GM18867 (cell line): ENCODE data around the gene FOXK2.

Source experiments
- ATAC-seq: cut with Tn5 transposase; IDR thresholded peaks from one replicate; pipeline ENCODE4 v1.9.1; 2021; ENCODE audit warnings: mild to moderate bottlenecking, moderate library complexity; ENCODE audit not compliant: unreplicated experiment

The FOXK2 gene

DNA sequence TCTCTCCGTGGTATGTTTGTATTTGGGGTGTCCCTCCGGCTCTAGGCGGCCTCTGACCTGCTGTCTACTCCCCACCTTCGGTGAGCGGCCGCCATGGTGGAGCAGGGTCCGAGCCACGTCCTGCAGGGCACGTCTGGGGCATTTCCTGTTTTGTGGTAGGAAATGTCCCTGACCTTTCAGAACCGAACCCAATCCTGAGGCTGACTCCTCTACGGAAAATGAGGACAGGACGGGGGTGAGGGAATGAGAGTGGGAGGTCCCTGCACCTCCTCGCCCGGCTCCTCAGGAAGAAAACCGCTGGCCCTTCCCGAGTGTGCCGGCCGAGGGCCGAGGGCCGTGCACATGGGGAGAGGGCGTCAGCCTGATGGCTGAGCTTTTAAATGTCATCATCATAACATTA, 83.0 kb downstream of the FOXK2 start:
- ATAC-seq: no peak

DNA sequence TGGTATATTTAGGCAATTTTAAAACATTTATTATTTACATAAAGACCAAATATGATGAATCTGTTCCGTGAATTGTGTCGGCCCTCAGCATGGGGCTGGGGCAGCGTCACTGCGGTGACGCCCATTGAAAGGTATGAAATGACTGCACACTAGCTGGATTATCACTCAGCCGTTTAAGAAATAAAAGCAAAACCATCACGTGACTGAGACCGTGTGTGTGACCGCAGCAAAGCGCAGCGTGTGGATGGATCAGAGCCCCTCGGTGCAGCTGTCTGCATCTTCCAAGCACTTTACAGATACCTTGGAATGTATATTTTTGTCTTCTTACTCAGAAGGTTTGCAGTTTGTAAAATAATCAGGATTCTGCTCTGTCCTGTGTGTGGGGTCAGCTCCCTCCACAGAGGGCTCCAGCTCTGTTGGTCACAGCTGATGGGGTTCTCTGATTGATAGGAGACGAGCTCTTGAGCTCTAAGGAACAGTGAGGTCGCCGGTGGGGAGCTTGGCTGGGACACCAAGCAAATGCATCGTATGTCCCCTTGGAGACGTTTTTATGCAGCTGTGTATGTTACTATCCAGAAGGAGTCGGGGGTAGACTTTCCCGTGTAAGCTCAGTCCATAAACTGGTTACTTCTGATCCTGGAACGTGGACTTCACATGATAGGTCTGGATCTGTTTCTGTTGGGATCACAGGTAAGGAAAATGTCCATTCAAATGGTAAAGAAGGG, 83.6 kb downstream of the FOXK2 start:
- no peak for ATAC-seq

DNA sequence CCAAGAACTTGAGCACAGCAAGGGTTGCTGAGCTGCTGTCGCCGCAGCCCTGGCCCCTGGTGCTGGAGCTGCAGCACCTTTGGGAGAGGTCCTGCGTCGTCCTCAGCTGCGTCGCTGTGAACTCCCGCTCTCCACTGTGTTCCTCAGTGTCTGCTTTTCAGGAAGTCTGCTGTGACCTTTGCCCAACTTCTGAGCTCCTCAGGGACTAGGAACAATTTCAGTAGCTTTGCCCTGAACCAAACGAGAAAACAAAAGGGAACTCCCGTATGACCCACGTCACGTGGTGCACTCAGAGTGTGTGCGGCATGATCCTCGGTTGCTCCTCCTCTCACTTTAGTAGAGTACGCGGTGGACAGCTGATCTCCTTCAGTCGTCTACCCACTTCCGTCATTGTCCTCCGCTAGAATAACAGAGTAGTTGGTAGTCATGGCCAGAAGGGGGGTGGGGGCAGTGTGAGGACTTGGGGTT, 84.5 kb downstream of the FOXK2 start:
- no peak for ATAC-seq

DNA sequence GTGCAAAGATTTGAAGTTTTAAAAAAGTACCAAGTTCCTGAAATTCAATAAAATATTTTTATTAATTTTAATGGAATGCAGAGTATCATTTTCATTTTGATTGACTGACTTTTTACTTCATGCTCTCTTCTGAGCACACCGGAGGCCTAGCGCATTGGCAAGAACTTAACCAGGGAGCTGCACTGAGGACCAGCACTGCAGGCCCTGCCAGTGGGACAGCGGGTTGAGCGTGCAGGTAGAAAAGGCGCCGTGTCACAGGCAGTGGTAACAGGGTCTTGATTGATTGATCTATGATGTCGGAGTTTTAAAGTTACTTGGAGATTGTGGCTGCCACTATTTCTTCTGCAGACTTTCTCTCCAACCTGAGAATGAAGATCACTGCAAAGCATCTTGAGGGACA, 85.0 kb downstream of the FOXK2 start:
- ATAC-seq: no peak

DNA sequence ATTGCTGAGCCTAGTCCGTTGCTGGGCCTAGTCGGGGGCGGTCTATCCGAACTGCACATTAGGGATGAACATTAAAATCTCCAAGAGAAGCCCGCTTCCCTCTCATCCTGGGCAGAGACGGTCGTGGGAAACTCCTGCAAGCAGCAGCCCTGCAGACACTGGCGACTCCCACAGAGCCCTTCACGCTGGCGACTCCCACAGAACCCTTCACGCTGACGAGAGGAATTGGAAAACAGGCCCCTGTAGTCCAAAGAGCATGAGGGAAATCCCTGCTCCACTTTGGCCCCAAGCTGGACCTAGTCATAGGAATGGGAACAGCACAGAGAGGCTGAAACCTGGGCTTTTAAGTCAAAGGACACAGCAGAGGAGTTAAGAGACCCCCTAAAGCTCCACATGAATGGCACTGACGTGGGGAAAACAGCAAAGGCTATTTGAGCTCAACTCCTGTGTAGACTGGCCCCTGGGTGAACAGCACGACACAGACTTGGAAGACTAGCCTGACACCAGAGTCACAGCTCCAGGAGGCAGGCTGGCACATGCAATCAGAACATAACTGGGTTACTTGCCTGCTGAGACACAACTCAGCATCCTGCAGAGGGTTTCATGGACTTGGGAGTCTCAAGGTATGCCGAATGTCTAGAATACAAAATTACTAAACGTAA, 86.5 kb downstream of the FOXK2 start:
- ATAC-seq: no peak

DNA sequence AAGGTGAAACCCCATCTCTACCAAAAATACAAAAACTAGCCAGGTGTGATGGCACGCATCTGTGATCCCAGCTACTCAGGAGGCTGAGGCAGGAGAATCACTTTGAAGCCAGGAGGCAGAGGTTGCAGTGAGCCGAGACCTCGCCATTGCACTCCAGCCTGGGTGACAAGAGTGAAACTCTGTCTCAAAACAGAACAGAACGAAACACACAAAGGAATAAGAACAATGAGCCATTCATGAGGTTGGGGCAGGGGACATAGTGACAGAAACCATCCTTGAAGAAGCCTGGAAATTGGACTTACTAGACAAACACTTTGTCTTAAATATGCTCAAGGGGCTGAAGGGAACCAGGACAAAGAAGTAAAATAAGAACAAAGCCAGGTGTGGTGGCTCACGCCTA, 89.3 kb downstream of the FOXK2 start:
- ATAC-seq: no peak

DNA sequence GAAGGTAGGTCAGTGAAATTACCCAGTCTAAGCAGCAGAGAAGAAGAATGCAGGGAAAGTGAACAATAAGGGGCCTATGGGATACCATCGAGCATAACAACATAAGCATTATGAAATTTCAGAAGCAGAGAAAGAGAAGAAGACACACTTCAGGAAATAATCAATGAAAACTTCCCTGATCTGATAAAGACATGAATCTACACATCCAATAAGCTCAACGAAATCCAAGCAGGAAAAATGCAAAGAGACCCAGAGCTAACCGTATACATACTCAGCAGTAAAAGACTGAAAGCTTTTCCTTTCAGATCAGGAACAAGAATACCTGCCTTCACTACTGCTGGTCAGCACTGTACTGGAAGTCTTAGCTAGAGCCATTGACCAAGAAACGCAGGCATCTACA, 90.1 kb downstream of the FOXK2 start:
- no peak for ATAC-seq

DNA sequence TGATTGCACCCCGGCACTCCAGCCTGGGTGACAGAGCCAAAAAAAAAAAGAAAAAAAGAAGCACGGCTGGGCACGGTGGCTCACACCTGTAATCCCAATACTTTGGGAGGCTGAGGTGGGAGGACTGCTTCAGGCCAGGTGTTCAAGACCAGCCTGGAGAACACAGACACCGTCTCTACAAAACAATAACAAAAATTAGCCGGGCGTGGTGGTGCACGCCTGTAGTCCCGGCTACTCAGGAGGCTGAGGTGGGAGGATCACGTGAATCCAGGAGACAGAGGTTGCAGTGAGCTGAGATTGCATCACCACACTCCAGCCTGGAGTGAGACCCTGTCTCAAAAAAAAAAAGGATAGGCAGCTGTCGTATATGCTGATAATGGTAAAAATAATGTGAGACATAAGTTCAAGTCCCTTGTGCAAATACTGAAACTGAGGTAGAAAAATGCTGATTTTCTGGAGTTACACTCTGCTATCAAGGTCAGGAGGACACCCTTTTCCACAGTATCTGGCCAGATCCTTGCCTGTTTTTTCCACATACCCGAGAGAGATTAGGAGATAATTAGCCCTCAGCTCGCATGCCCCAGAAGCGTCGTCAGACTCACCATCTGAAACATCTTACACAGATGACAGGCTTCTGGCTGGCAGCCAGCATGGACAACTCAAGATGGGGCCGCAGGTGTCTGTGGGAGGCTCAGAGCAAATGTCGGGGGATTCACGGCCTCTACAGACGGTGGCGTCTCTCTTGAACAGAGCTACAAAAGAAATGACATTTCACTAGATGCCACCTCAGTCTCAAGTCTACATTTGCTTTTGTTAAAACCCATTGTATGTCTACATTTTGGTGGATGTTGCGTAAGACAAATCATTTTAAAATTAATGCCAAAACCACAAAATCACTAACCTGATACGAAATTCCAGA, 91.9 kb downstream of the FOXK2 start:
- no peak for ATAC-seq

DNA sequence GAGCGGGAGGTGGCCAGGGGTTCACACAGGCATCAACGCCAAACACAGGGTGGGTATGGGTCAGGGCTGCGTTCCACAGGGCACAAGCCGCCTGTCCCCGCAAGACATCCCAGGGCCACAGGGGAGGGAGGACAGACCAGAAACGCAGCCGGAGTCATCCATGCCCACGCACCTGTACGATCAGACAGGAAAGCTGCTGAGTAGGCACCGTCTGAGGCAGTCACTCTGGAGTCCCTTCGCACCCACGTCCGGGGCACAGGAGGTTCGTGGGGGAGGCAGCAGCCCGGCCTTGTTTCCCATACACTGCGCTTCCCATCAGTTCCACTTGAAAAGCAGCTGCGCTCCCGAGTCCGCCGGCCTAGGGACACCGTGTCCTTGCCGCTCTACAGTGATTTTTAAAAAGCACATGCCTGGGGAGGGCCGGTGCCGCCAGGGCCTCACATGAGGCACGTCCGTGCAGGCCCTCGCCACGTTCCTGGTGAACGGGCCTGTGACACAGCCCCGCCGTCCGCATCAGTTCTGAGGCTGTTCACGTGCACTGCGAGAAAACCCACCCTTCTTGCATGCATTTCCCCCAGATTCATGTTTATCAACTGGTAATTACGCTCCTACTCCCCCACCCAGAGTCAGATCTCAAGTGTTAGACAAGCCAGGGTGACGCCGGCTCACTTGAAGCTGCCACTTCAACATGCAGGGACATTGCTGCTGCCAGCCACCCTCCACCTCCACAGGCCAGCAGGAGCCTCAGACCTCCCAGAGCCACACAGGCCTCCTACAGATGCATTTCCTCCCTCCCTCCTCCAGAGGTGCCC, 94.0 kb downstream of the FOXK2 start:
- ATAC-seq: no peak

DNA sequence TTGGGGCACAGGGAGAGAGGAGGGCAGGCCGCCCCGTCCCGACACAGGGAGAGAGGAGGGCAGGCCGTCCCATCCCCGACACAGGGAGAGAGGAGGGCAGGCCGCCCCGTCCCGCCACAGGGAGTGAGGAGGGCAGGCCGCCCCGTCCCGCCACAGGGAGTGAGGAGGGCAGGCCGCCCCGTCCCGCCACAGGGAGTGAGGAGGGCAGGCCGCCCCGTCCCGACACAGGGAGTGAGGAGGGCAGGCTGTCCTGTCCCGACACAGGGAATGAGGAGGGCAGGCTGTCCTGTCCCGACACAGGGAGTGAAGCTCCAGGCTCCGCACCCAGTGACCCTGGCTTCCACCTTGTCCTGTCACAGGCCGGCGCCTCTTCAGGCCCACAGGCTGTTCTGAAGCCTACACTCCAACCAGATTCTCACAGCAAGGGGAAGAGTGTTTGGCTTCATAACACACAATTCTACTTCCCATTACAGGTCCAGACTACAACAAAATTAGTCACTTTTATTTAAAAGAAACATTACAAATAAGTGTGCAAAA, 94.6 kb downstream of the FOXK2 start:
- ATAC-seq: no peak

DNA sequence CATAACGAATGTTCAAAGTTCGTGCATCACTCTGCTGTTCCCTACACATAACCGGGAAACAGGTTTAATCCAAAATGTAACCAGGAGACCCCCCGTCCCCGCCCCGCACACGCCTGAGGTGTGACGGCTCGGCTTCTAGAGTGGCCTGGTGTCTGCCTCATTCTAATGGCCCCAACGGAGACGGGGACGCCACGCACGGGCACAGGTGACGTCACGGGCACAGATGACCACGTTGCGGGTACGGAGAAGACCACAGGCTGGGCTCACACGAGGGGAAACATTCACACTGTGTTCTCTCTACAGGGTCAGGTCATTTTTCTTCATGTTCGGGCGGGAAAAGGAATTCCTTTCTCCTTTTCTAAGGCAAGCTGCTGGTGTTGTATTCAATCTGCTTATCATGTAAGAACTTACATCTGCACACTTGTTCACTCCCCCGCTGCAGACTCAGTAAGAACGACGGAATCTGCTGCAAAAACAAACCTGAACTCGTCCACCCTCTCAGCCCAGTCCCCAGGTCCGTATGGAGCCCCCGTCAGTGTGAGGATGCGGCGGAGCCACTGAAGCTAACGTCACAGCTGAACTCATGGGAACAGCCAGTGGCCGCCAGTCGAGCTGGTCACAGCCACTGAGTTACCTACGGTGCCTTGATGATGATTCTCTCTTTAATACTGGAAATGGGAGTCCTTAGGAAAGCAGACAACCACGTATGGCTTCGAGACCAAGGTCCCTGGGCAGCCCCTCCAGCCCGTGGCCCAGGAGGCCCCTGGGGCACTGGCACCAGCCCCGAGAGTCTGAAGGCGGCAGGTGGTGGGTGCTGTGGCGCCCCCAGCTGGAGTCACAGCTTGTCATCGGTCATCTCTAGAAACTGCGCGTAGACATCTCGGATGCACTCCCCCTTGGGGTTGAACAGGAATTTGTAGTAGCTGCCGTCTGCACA, 95.8 kb downstream of the FOXK2 start:
- ATAC-seq: no peak

DNA sequence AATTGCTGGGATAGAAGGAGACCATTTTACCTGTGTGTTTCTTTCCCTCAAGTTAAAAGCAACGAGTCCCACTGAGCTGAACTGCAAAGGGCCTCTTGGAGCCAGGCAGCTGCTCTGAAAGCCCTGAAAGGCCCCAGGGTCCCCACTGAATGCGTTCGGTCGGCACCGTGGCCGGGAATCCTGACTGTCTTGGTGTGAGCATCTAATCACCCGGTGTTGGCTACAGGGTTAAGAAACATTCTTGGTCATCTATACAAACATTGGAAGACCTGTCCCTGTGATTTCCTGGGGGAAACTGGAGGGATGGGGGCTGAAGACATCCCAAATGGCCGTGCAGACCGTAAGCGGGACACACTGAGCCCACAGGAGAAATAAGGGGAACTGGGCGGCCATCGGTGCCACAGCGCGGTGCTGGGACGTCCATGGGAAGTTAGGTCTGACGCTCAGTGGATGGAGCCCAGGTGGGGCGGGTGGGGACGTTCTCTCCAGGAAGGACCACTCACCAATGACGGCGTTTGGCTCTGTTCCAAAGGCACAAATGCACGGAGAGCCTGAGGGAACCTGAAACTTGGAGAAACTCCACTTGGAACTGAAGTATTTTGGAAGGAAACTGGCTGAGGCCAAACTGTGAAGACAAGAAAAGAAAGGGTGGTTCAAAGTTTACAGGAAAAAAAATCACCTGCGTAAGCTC, 96.6 kb downstream of the FOXK2 start:
- no peak for ATAC-seq

DNA sequence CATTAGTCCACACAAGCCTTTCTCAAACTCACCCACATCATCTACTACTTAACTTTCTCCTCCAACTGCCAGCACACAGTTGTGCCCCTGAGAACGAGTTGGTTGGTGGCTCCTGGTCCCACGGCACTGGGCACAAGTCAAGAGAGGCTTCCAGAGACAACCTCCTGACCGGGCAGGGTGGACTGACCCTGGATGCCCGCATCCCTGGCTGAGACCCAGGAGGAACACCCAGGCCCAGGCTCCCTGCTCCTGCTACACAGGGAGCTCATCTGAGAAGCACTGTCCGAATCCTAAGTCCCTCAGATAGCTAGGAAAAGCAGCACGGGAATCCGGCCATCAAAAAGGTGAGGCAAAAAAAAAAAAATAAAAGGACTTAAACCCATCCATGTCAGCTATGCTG, 99.7 kb downstream of the FOXK2 start:
- ATAC-seq: no peak

DNA sequence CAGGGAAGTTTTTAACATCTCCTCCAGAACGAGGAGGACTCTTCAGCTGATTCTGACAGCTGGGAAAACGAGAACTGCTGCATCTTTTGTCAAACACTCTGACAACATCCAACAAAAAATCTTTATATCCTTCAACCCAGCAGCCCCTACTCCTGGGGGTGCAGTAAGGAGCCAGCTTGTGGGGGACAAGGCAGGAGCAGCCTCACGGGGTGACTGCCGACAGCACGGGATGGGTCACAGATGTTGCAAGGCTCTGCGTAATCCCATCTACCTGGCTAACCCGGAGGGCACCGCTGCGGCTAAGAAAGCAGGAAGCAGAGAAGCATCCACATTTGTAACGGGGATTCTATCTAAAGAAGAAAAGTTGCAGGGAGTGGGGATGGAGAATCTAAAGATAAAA, 100.1 kb downstream of the FOXK2 start:
- no peak for ATAC-seq

DNA sequence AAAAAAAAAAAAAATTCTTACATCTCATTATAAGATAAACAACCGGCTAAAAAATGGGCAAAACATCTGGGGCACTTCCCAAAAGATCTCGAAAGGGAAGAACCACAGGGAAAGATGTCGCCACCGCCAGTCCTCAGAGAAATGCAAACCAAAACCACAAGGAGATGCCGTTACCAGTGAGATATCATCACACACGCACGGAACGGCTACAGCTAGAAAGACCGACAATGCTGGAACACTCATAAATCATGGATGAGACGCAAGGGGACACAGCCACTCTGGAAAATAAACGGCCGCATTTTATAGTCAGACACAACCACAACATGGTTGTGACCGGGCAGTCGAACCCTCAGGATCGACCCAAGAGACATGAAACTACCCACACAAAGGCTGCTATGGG, 104.2 kb downstream of the FOXK2 start:
- ATAC-seq: no peak

DNA sequence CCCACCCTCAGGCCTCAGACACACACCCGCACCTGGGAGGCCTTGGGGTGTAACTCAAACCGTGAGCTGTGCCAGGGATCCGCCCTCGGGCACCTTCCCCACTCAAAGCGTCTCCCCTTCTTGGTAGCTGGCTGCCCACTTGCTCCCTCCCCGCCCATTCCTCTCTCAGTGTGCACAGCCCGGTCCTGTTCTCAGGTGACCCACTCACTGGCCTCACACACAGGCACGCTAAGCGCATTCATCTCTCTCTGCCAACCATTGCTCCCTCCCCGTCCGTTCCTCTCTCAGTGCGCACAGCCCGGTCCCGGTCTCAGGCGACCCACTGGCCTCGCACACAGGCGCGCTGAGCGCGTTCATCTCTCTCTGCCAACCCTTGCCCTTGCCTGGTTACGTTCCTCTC, 107.9 kb downstream of the FOXK2 start:
- ATAC-seq: no peak

DNA sequence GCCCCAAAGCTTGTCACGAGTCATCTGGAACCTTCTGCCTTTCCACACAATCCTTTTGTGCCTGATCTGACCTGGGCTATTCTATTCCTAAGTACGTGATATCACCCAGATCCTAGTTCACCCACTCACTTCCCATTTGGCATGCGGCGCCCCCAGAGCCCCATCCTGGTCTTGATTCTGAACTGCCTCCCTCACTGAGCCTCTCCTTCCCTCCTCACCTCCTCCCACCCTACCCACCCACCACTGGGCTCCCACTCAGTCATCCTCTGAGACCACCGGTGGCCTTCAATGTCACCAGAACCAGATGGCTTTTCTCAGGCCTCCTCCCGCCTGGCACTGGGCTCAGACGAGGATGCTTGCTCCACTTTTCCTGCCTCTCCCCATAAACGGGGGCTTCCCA, 110.2 kb downstream of the FOXK2 start:
- no peak for ATAC-seq

DNA sequence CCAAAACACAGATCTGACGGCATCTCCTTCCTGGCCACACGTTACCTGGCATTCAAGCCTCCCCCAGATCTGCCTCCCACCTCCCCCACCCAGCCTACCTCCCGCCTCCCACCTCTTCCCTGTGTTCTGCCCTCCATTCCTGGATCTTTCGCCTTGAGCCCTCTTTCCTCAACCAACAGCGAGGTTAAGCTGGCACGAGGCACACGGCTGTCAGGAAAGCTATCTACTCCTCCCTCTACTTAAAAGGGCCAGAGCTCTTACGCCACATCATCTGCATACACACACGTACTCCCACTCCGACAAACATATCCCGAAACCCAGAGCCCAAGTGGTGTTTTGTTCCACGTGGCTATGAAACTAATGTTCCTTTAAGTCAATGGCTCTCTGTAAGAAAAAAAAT, 110.7 kb downstream of the FOXK2 start:
- no peak for ATAC-seq

DNA sequence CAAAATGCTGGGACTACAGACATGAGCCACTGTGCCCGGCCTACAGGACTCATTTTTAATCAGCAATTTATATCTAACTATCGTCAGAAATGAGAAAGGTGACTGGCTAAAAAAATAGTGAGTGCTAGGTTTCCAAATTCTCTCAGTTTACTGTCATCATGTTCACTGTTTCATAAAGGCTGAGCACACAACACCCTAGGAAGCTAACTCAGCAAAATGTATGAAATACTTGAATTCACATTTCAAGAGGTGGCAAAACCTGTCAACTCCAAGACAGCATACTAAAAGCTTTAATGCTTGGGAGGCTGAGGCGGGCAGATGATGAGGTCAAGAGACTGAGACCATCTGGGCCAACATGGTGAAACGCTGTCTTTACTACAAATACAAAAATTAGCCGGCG, 112.0 kb downstream of the FOXK2 start:
- no peak for ATAC-seq
